Stimulated activated CD4-positive, alpha-beta T cell treated with anti-CD3 and anti-CD28 coated beads, Interleukin-15, amount 100 ng/mL, for 1 hour (primary cell): ENCODE results near the gene STRN4.
"Not testable (repeated sequence)": the region's sequence is repeated elsewhere in the genome, so short reads cannot be mapped to it uniquely, and the experiment has no call there.

ENCODE experiments used
- DNase-seq, 2 donors: peaks; one replicate each; pipeline ENCODE4 v3.0.0-alpha.2; 2020; ENCODE audit warnings: low read depth in 1 of 2, low spot score in 1 of 2

STRN4 gene

GRCh38 chr19:46746281-46747057 is at the start of gene STRN4:
STRN4 (minus strand) TSS chr19:46746450; CDS start chr19:46746430, 20 bp downstream.
- peak in 1 of 2 donors; percentile 47 for DNase-seq

GRCh38 chr19:46791944-46792343 is 45.7 kb upstream of the STRN4 start:
- no peak for DNase-seq

- DNase-seq, result no peak
Observed at GRCh38 chr19:46789371-46789770, 43.1 kb upstream of the STRN4 start.

GRCh38 chr19:46788968-46789338 is 42.7 kb upstream of the STRN4 start:
- DNase-seq, result no peak

- DNase-seq, result peak; percentile 94 to 99
Observed at GRCh38 chr19:46788262-46788967, 42.2 kb upstream of the STRN4 start, which contains the start of gene SLC1A5. SLC1A5 (minus strand) TSS chr19:46788594; CDS start chr19:46787965, 629 bp downstream.

GRCh38 chr19:46787331-46788261 is 41.3 kb upstream of the STRN4 start:
- DNase-seq, result peak in 1 of 2 donors; percentile 29

- no peak for DNase-seq
Observed at GRCh38 chr19:46787040-46787330, 40.7 kb upstream of the STRN4 start.

GRCh38 chr19:46786236-46787039 is 40.2 kb upstream of the STRN4 start:
- peak; percentile 61 to 77 for DNase-seq

GRCh38 chr19:46785980-46786235 is 39.7 kb upstream of the STRN4 start:
- no peak for DNase-seq

GRCh38 chr19:46785054-46785979 is 39.1 kb upstream of the STRN4 start:
- DNase-seq, result no peak

- peak in 1 of 2 donors; percentile 52 for DNase-seq
Observed at GRCh38 chr19:46784262-46785053, 38.2 kb upstream of the STRN4 start.

GRCh38 chr19:46783670-46784069 is 37.4 kb upstream of the STRN4 start:
- no peak for DNase-seq

GRCh38 chr19:46782355-46783019 is 36.2 kb upstream of the STRN4 start:
- DNase-seq, result no peak

GRCh38 chr19:46777956-46778645 is 31.9 kb upstream of the STRN4 start:
- DNase-seq, result not testable (repeated sequence)

- DNase-seq, result no peak
Observed at GRCh38 chr19:46776927-46777911, 31.0 kb upstream of the STRN4 start.

- no peak for DNase-seq
Observed at GRCh38 chr19:46775642-46776258, 29.5 kb upstream of the STRN4 start.
